Hematopoietic multipotent progenitor cell treated with erythropoietin and hydrocortisone succinate and interleukin-3 and kit ligand, for 17 days (in vitro differentiated cells): ENCODE data around the gene CEPT1.

Source experiments
- DNase-seq: peaks from one replicate; pipeline ENCODE4 v3.0.0-alpha.2; 2015; ENCODE audit warnings: low spot score

The CEPT1 gene

DNA sequence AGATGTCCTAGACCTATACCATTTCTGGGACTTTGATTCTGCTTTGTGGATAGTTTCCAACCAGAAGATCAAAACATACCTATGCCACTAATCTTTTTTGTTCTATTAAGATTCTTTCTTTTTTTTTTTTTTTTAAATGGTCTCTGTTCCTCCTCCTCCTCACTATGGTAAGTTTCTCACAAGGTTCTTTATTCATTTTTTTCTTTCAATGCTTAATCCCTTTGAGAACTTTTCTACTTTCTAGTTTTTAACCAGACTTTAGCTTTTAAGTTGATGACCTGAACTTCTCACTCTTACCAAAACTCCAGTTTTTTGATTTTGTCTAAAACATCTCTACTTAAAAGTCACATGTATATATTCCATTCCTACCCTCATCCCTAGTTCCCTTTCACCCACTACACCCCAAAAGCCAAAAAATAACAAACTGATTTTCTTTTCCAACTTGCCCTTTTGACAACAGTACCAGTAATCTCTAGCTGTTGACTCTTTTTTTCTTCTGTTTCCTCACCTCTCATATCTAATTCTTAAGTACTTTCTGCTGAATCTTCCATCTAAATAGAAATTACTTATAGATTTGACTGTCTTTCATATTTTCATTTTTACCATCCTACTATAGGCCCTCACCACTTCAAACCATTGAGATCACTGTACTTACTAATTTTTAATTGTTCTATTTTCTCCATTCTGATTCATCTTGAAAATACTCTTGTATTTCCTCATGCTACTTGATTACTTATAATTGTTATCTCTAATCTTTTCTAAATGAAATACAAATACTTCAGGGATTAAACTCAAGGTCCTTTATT is 6.1 kb downstream of the CEPT1 start:
- no peak for DNase-seq

DNA sequence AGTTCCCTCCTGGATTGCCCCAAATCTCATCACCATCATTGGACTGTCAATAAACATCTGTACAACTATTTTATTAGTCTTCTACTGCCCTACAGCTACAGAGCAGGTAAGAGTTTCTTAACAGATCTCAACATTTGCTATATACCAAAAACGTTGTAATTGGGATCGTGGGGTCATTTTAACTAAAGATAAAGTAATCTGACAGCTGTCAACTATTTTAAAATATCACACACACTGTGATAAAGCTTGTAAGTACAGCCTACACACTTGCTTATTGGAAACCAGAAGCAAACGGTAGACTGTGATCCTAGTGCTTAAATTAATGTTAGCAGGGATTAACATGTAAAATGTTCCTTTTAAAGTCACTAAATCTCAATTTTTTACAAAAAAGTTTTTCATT is 7.9 kb downstream of the CEPT1 start:
- DNase-seq = no peak

DNA sequence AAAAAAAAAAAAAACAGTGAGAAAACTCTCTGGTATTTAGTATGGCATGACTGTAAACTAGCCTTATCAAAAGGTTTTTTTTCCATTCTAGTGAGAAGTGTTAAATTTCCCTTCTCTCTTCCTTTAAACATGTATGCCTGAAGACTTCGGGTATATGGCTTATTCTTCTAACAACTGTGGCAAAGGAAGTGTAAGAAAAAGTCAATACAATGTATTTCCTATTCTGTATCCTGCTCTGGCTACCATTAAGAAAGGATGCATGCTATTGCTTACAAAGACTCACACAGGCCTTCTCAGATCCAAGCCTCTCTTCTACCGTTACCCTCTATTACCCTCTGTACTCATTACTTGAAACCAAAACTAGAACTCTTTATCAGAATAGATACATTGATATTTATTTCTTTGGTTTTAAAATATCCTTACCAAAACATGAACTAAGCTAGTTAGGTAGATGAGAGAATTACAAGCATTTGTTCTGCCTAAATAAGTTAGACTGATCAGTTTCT is 8.4 kb downstream of the CEPT1 start:
- DNase-seq = no peak

DNA sequence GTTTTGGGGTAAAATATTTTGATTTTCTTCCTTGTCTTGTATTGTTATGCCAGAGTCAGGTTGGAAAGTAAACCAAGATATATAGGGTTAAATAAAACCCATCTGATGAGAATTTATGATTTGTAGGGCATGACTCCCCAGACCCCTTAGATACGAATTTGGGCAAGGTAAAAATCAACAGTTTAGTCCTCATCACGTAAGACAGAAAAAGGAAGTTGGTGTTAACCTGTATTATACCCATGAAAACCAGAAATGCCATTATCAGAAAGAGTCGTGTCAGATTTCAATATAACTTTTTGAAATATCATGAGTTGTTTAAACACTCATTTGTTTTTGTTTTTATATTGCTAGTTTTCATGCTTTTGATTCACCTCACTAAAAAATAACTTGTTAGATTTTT is 11.8 kb downstream of the CEPT1 start:
- no peak for DNase-seq

DNA sequence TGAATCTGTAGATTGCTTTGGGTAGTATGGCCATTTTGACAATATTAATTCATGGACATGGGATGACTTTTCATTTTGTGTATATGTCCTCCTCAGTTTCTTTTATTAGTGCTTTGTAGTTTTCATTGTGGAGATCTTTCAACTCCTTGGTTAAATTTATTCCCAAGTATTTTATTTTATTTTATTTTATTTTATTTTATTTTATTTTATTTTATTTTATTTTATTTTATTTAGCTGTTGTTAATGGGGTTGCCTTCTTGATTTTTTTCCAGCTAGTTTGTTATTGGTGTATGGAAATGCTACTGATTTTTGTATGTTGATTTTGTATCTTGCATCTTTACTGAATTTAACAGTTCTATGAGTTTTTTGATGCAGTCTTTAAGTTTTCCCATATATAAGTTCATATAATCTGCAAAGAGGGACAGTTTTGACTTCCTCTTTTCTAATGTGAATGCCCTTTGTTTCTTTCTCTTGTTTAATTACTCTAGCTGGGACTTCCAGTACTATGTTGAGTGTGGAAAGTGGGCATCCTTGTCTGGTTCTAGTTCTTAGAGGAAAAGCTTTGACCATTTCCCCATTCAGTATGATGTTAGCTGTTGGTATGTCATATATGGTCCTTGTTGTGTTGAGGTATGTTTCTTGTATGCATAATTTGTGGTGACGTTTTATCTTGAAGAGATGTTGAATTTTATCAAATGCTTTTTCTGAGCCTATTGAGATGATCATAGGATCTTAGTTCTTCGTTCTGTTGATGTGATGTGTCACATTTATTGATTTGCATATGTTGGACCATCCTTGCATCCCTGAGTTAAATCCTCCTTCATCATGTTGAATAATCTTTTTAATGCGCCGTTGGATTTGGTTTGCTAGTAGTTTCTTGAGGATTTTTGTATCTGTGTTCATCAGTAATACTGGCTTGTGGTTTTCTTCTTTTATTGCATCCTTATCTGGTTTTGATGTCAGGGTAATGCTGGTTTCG is 14.3 kb downstream of the CEPT1 start:
- DNase-seq = no peak

DNA sequence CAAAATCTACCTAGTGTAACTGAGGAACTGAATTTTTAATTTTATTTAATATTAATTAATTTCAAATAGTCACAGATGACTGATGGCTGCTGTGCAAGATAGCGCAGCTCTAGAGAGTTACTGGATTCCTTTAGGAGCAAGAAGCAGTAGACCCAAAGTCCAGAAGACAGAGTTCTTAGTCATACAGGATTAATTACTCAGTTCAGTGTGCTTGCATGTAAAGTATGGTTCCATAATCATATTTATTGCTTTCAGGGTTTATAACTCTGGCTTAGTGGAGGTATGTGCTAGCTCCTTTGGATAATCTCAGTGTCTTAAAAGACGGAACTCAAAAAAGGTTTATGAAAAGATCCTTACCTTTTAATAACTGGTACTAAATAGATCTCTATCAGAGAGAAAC is 17.4 kb downstream of the CEPT1 start:
- no peak for DNase-seq

DNA sequence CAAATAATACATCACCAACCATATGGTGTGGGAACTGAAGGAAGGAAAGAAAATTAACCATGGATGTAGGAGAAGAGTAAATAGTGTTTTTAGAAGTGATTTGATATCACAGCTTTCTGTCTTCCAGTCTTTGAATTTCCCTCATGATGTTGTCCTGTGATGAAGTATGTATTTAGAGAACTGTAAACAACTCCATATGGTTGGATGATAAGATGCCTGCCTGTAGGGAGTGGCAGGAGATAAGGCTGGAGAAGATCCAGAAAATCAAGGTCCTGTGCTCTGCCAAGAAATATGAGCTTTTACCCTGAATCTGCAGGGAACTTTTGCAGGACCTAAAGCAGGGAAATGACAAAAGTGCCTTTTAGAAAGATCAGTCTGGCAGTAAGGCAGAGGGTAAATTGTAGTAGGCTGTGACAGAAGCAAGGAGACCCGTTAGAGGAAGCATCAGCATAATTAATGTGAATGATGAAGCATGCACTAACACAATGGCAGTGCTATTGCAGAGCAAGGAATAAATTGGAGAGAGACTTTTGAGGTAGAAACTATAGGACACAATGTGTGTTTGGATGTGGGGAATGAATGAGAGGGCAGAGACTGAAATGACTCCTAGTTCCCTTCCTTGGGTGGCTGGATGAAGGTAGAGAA is 21.9 kb downstream of the CEPT1 start:
- DNase-seq = peak; percentile 91

DNA sequence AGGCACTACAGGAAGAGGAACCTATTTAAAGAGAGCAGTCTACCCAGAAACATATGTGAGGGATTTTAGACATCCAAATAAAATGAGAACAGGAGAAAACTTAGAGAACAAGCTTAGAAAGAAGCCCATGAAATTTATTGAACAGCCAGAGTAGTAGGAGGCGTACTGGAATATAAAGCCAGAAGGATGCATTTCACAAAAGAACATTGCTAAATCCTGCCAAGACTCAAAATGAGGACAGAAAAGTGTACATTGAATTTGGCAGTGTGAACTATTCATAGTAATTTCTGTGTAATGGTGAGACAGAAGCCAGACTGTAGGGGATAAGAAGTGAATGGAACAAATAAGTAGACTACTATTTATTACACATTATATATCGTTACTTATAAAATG is 22.5 kb downstream of the CEPT1 start:
- no peak for DNase-seq

DNA sequence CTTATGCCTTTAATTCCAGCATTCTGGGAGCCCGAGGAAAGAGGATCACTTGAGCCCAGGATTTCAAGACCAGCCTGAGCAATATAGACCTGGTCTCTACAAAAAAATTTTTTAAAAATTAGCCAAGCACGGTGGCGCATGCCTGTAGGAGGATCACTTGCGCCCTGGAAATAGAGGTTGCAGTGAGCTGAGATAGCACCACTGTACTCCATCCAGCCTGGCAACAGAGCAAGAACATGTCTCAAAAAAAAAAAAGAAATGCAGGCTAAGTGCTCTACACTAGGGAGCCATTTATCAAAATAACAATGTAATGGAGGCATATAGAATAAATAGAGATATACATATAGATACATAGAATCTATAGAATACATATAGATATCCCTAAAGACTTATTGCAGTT is 23.3 kb downstream of the CEPT1 start:
- DNase-seq = no peak

DNA sequence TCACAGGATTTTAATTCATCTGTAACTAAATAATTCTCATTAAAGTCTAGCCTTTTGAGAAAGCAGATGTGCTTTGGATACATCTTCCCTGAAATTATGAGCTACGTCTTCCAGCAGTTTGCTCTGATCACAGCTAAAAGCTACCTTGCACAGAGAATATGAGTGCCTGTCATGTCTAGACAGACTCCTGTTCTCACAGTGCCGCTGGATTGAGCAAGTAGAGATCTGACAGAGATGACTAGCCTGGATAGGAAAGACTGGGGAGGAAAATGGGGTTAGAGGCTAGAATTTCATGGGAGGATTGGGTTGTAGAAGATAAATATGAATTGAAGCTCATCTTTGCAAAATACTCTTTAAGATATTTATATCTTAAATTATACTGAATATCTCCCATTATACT is 24.1 kb downstream of the CEPT1 start:
- DNase-seq = no peak

DNA sequence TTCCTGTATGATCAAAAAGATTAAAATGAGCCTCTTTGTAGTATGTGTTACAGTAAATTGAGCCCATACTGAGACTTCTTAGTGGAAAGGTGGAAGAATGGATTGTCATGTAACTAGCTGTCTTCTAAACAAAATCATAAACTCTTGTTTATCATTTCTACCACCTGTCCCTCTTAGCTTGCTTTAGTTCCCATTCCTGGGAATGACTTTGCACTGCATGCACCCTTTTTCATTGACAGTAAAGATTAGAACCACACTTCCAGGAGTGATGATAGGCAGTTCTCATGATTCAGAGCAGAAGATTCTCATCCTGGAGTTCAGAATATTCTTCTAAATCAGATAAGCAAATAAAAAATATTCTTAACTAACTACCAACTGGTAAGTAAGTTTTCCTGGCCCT is 32.4 kb downstream of the CEPT1 start:
- DNase-seq = peak; percentile 56

DNA sequence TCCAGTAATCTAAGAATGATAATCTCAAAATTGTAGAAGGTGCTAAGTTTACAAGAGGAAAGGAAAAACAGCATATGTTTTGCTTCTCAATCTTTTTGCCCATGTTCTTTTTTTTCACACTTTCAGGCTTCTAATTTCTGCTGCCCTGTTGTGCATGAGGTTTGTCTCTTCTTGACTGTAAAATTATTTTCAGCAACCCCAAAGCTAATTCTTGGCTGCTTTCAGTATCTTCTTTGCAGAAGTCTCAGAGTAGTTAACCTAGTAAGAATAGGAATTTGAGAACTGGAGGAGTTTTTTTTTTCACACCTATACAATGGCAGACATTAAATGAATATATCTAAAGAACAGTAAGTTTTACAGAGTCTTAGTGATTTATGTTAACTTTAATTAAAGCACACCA is 34.0 kb downstream of the CEPT1 start:
- no peak for DNase-seq

DNA sequence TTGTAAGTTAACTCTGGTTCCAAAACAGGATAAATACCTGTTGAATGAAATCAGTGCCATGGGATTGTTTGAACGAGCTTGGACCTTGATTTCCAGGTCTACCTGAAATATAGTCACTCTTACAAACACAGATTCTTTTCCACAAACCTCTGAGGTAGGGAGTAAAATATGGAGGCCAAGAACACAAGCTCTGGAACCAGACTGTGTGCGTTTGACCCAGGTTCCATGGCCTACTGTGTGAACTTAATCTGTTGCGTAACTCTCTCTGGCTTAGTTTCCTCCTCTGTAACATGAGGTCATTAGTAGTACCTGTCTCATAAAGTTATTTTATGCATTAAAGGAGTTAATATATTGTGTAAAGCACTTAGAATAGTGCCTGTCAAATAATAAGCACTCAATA is 35.3 kb downstream of the CEPT1 start:
- no peak for DNase-seq

DNA sequence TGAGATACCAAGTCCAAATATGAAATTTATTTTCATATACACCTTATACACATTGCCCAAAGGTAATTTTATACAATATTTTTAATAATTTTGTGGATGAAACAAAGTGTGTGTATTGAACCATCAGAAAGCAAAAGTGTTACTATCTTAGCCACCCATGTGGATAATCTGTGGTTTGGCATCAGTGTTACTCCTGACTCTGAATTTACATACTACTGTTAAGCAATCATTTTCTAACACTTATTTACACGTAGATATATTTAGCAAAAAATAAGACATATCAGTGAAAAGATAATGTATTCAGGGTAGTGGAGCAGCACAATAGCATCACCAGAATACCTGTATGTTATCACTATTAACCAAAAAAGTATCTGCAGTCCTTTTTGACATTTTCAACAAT is 36.7 kb downstream of the CEPT1 start:
- DNase-seq = no peak

DNA sequence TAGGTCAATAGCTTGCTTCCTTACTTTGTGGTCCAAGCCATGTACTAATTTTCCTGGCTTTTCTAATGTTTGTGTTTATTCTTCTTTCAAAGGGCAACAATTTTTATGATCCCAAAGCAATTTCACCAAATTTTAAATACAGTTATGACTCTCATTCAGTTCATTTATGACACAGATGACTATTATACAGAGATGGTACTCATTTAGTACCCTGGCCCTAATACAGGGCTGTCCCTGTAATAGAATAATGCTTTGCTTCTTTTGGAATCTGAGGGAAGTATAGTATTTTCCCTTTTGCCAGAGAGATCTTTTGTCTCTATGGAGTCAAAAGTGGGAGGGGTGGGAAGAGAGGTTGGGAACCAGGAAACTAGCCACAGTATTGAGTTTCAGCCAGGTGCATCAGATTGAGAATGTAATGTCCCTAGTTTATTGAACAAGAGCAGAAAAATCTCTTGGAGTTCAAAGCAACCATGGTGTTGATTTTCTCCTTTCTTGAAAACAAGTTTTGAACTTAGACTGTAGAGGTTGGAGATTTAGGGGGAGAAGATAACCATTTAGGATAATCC is 40.0 kb downstream of the CEPT1 start:
- no peak for DNase-seq

DNA sequence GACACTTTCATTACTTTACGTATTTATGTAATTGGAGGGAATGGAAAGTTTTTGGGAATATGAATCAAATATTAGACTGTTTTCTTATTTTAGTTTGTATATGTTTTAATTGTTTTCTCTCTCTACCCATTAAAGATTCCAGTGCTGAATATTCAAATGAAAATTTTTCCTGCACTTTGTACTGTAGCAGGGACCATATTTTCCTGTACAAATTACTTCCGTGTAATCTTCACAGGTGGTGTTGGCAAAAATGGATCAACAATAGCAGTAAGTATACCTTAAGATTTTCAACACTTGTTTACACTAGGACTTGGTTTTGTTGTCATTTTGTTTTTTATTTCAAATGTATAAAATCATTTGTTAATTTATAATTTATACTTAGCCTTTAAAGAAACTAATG is 42.0 kb downstream of the CEPT1 start:
- DNase-seq = no peak

DNA sequence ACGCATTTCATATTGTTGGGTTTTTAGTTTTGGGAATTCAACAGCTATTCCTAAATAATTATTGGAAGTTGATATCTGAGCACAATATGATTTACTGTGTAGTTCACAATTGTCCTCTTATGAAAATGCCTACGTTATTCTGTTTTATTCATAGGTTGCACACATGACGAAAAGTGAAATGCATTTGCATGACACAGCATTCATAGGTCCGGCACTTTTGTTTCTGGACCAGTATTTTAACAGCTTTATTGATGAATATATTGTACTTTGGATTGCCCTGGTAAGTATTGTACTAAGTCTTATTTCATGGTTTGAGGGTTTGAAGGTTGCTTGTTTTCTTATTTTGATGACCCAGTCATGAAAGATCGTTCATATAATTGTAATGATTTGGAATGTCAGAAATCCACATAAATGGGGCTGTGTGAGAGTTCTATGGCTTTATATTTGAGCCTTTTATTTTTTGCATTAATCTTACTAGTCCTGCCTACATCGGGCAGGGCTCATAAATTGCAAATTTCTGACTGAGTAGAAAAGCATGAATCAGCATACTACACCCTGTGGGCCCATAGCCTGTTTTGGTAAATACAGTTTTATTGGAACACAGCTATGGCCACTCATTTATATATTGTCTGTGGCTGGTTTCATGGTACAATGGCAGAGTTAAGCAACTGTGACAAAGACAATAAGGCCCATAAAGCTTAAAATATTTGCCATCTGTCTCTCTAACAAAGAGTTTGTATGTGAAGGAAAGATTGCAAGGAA is 43.5 kb downstream of the CEPT1 start:
- peak; percentile 58 for DNase-seq

DNA sequence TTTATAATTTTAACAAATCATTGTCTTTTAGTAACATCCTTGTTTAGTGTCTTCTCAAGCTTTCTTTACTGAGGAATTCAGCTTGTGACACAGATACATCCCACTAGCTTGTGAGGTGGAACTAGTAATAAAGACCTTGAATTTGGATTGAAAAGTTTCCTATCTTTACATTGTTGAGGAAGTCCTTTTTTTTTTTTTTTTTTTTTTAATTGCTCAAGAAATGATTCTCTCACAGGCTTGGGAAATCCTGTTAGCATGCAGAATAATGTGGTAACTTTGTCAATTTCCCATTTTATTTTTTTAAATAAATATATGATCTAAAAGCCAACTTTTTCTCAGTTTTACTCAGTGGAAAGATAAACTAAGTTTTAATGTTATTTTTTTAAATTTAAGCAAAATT is 44.6 kb downstream of the CEPT1 start:
- no peak for DNase-seq

DNA sequence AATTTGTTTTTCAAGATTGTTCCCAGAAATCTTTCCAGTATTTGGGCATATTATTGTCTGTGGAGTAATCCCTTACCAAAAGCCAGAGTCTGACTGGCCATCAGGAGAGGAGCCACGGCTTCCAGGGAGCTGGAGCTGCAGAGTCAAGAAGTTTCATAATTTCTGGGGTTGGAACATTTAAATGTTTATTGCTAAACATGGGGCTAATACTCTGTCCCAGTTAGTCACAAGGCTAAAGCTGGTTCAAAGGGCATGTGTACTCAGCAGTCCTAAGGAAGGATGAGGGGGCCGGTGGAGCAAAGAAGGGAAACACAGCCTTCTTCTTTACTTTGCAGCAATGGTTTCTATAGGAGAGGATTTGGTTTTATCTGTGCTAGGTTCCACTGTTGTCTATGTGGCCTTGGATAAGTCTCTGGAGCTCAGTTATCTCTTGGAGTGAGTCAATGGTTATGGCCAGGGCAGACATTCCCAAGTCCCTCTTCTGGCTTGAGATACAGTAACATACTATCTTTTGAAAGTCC is 51.0 kb downstream of the CEPT1 start:
- DNase-seq = no peak

DNA sequence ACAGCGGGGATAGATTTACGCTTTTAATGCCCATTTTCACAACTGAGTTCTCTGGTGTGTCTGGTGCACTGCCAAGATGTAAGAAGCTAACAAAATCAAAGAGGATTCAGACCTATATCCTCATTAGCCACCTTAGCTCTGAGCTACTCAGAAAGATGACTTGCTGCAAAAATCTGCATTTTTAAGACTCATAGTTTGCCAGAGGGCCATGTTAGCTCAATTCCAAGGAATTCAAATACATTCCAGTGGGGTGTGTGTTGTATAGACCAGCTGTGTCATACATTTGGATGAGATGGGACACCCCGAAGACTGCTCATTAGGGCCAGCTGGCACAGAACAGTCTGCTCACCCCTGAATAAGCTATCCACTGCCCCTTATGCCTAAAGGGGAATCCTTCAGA is 51.5 kb downstream of the CEPT1 start:
- no peak for DNase-seq

DNA sequence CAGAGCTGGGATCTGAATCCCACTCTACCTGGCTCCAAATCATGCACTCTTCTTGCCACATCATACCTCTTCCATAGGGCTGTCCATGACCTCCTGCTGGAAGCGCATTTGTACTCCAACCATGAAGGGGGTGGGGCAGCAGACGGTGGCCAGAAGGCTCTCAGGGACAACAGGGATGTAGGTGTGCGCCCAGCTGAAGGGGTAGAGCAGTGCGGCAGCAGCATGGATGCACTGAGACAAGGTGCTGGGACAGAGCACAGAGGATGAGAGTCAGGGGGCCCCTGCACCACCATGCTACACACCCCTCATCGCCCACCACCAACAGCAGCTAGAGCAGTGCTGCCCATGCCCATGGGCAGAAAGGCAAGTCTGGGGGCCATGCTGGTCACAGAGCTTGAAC is 52.1 kb downstream of the CEPT1 start:
- DNase-seq = no peak
